Measurements from ENCODE around the gene CYP2U1. TPM values are rescaled to one million over a fixed set of nuclear protein-coding genes. Genes with fewer than 3 reads are reported as not detected.
"Not testable (repeated sequence)": the region's sequence is repeated elsewhere in the genome, so short reads cannot be mapped to it uniquely, and the experiment has no call there.

CYP2U1 gene
- total and polyA plus RNA-seq, 2 donors (not counting 1 experiment from before 2014, with no cell fraction given) = 15.5 to 24.3 TPM

GRCh38 chr4:107922486-107923473 is 8.6 kb upstream of the CYP2U1 start:
- Histone ChIP-seq H3K27me3 (ENCODE audit: control insufficient read depth, insufficient read depth, low read length) (no peaks in the 10 kb centered on the region), H2AFZ (ENCODE audit: low read length) (no peak overlapping the region), H3K27ac (ENCODE audit: insufficient read depth, low read length) (no peak overlapping the region), H3K79me2 (ENCODE audit: control insufficient read depth, insufficient read depth, low read length) (no peaks in the 10 kb centered on the region), H3K9ac (ENCODE audit: insufficient read depth, low read length) (no peak overlapping the region), H3K4me3 (replicated peaks in 1 of 4; ENCODE audit: control extremely low read depth in 1 of 4, insufficient read depth in 1 of 4, low read depth in 3 of 4, low read length in 4 of 4) (no peak overlapping the region), H3K36me3 (ENCODE audit: control insufficient read depth, insufficient read depth, low read length) (no peaks in the 10 kb centered on the region), H3K4me2 (ENCODE audit: extremely low read depth, insufficient read depth, low read length) (no peak overlapping the region), H3K4me1 (ENCODE audit: control insufficient read depth, extremely low read depth, insufficient read depth, low read length) (no peaks in the 10 kb centered on the region), H4K20me1 (ENCODE audit: control insufficient read depth, extremely low read depth, insufficient read depth, low read length) (no peaks in the 10 kb centered on the region), H3K9me3 (ENCODE audit: control insufficient read depth, insufficient read depth, low read depth, low read length) (no peaks in the 10 kb centered on the region)
- TF ChIP-seq CTCF (conservative IDR thresholded peaks at IDR 0.05 in 1 of 2, IDR thresholded peaks at IDR 0.05 in 1 of 2; ENCODE audit: low read depth in 1 of 2, low read length in 2 of 2) (no peak), EZH2 (IDR thresholded peaks at IDR 0.05; ENCODE audit: low read length, missing control alignments) (no peak)
- no peak for DNase-seq (ENCODE audit: low read depth in 2 of 2)

GRCh38 chr4:107925713-107926112 is 5.6 kb upstream of the CYP2U1 start:
- not testable (repeated sequence) for H3K4me2 ChIP-seq (ENCODE audit: extremely low read depth, insufficient read depth, low read length); DNase-seq (ENCODE audit: low read depth in 2 of 2); H3K4me1 ChIP-seq (ENCODE audit: control insufficient read depth, extremely low read depth, insufficient read depth, low read length); H3K9me3 ChIP-seq (ENCODE audit: control insufficient read depth, insufficient read depth, low read depth, low read length); H4K20me1 ChIP-seq (ENCODE audit: control insufficient read depth, extremely low read depth, insufficient read depth, low read length); H3K9ac ChIP-seq (ENCODE audit: insufficient read depth, low read length); H3K79me2 ChIP-seq (ENCODE audit: control insufficient read depth, insufficient read depth, low read length); H3K27ac ChIP-seq (ENCODE audit: insufficient read depth, low read length); H2AFZ ChIP-seq (ENCODE audit: low read length); H3K36me3 ChIP-seq (ENCODE audit: control insufficient read depth, insufficient read depth, low read length); H3K27me3 ChIP-seq (ENCODE audit: control insufficient read depth, insufficient read depth, low read length); H3K4me3 ChIP-seq (replicated peaks in 1 of 4; ENCODE audit: control extremely low read depth in 1 of 4, insufficient read depth in 1 of 4, low read depth in 3 of 4, low read length in 4 of 4)

GRCh38 chr4:107926875-107927274 is 4.5 kb upstream of the CYP2U1 start:
- H4K20me1 ChIP-seq (ENCODE audit: control insufficient read depth, extremely low read depth, insufficient read depth, low read length); H3K27me3 ChIP-seq (ENCODE audit: control insufficient read depth, insufficient read depth, low read length); H3K4me2 ChIP-seq (ENCODE audit: extremely low read depth, insufficient read depth, low read length); H3K27ac ChIP-seq (ENCODE audit: insufficient read depth, low read length); H3K4me1 ChIP-seq (ENCODE audit: control insufficient read depth, extremely low read depth, insufficient read depth, low read length); H3K36me3 ChIP-seq (ENCODE audit: control insufficient read depth, insufficient read depth, low read length); H3K9ac ChIP-seq (ENCODE audit: insufficient read depth, low read length); H2AFZ ChIP-seq (ENCODE audit: low read length); H3K79me2 ChIP-seq (ENCODE audit: control insufficient read depth, insufficient read depth, low read length); H3K4me3 ChIP-seq (replicated peaks in 1 of 4; ENCODE audit: control extremely low read depth in 1 of 4, insufficient read depth in 1 of 4, low read depth in 3 of 4, low read length in 4 of 4); H3K9me3 ChIP-seq (ENCODE audit: control insufficient read depth, insufficient read depth, low read depth, low read length); DNase-seq (ENCODE audit: low read depth in 2 of 2): not testable (repeated sequence)

GRCh38 chr4:107931775-107932321 is 499 bp downstream of the CYP2U1 start:
- peak in 1 of 2 donors; percentile 1 for DNase-seq (ENCODE audit: low read depth in 2 of 2)
- Histone ChIP-seq H3K9ac (ENCODE audit: insufficient read depth, low read length) (peak overlapping the region; percentile 73), H2AFZ (ENCODE audit: low read length) (peak overlapping the region; percentile 42), H3K79me2 (ENCODE audit: control insufficient read depth, insufficient read depth, low read length) (peaks cover 2% of the 10 kb centered on the region), H3K4me2 (ENCODE audit: extremely low read depth, insufficient read depth, low read length) (peak overlapping the region; percentile 94), H3K4me1 (ENCODE audit: control insufficient read depth, extremely low read depth, insufficient read depth, low read length) (peaks cover 2% of the 10 kb centered on the region), H3K36me3 (ENCODE audit: control insufficient read depth, insufficient read depth, low read length) (no peaks in the 10 kb centered on the region), H3K27me3 (ENCODE audit: control insufficient read depth, insufficient read depth, low read length) (no peaks in the 10 kb centered on the region), H3K9me3 (ENCODE audit: control insufficient read depth, insufficient read depth, low read depth, low read length) (no peaks in the 10 kb centered on the region), H3K27ac (ENCODE audit: insufficient read depth, low read length) (peak overlapping the region; percentile 18), H3K4me3 (replicated peaks in 1 of 4; ENCODE audit: control extremely low read depth in 1 of 4, insufficient read depth in 1 of 4, low read depth in 3 of 4, low read length in 4 of 4) (peak overlapping the region; percentile 57 to 87 (median 71)), H4K20me1 (ENCODE audit: control insufficient read depth, extremely low read depth, insufficient read depth, low read length) (no peaks in the 10 kb centered on the region)
- TF ChIP-seq EZH2 (IDR thresholded peaks at IDR 0.05; ENCODE audit: low read length, missing control alignments) = no peak
- no peak for TF ChIP-seq CTCF (conservative IDR thresholded peaks at IDR 0.05 in 1 of 2, IDR thresholded peaks at IDR 0.05 in 1 of 2; ENCODE audit: low read depth in 1 of 2, low read length in 2 of 2)

Measured in fibroblast of lung (primary cell).